PC-9 (cell line): ENCODE measurements around the gene SHMT1. TPM values are rescaled to one million over a fixed set of nuclear protein-coding genes. Genes with fewer than 3 reads are reported as not detected.
"Not testable (repeated sequence)": the region's sequence is repeated elsewhere in the genome, so short reads cannot be mapped to it uniquely, and the experiment has no call there.

Experiments used
- BruUV-seq: library from RNA; stranded (reverse); fragments of 400-500 nt; replicated peaks from 2 replicates; lab custom pipeline; 2021; lab: Mats Ljungman, UMichigan
- CTCF ChIA-PET: fragments of 300-600 bp; sonication (Branson Sonifier 250); formaldehyde crosslinking; loops from one replicate; lab custom pipeline; 2022; ENCODE audit warnings: antibody characterized with exemption; lab: Charles Lee
- POLR2A ChIA-PET: fragments of 300-600 bp; sonication (Branson Sonifier 250); formaldehyde crosslinking; loops from one replicate; lab custom pipeline; 2022; ENCODE audit warnings: antibody characterized with exemption; ENCODE audit not compliant: unreplicated experiment; lab: Charles Lee
- DNase-seq, 2 experiments: peaks; one replicate each; pipeline versions ENCODE4 v3.0.0 to v3.0.0-alpha.2; 2015 to 2022; ENCODE audit warnings: mixed read lengths in 1 of 2
- H2AFZ ChIP-seq: fragments of 200-600 bp; sonication (generic); 2 replicates; pipeline ENCODE4 v1.8.1; 2017; ENCODE audit warnings: antibody characterized with exemption
- H3F3A ChIP-seq: fragments of 200-600 bp; sonication (generic); 2 replicates; pipeline ENCODE4 v1.8.1; 2017; ENCODE audit warnings: antibody characterized with exemption, mild to moderate bottlenecking, low read depth; ENCODE audit not compliant: insufficient read depth
- H3K27ac ChIP-seq: fragments of 200-600 bp; sonication (generic); 2 replicates; pipeline ENCODE4 v1.6.1; 2016; ENCODE audit warnings: mixed run types
- H3K27me3 ChIP-seq: fragments of 200-600 bp; sonication (generic); 2 replicates; pipeline ENCODE4 v1.6.1; 2016; ENCODE audit warnings: low read depth, mixed run types; ENCODE audit not compliant: insufficient read depth
- H3K36me3 ChIP-seq: fragments of 200-600 bp; sonication (generic); 2 replicates; pipeline ENCODE4 v1.6.1; 2016; ENCODE audit warnings: low read depth, mixed run types
- H3K4me1 ChIP-seq: fragments of 200-600 bp; sonication (generic); replicated peaks from 2 replicates; pipeline ENCODE4 v1.6.1; 2016; ENCODE audit warnings: mixed run types; ENCODE audit not compliant: insufficient read depth
- H3K4me2 ChIP-seq: fragments of 200-600 bp; sonication (generic); 2 replicates; pipeline ENCODE4 v1.6.1; 2017; ENCODE audit warnings: mixed run types
- H3K4me3 ChIP-seq: fragments of 200-600 bp; sonication (generic); 2 replicates; pipeline ENCODE4 v1.6.1; 2016; ENCODE audit warnings: mixed run types
- H3K79me2 ChIP-seq: fragments of 200-600 bp; sonication (generic); 2 replicates; pipeline ENCODE4 v1.6.1; 2017; ENCODE audit warnings: low read depth, mixed run types
- H3K9me2 ChIP-seq: fragments of 200-600 bp; sonication (generic); 2 replicates; pipeline ENCODE4 v1.8.1; 2017; ENCODE audit warnings: mild to moderate bottlenecking; ENCODE audit not compliant: insufficient read depth
- H3K9me3 ChIP-seq: fragments of 200-600 bp; sonication (generic); 2 replicates; pipeline ENCODE4 v1.8.1; 2016; ENCODE audit warnings: low read depth; ENCODE audit not compliant: insufficient read depth
- H4K20me1 ChIP-seq: fragments of 200-600 bp; sonication (generic); 2 replicates; pipeline ENCODE4 v1.8.1; 2017; ENCODE audit not compliant: insufficient read depth
- CTCF ChIP-seq: fragments of 200-600 bp; sonication (generic); conservative IDR thresholded peaks from 2 replicates; pipeline ENCODE4 v1.6.1; 2017; ENCODE audit warnings: mixed run types, antibody characterized with exemption, mild to moderate bottlenecking, moderate library complexity
- EZH2 ChIP-seq: fragments of 200-600 bp; sonication (generic); IDR thresholded peaks from 2 replicates; pipeline ENCODE4 v1.8.0; 2017; ENCODE audit warnings: antibody characterized with exemption, low read depth
- intact Hi-C: fragments of 100-400 bp; cut with micrococcal nuclease; formaldehyde crosslinking; loops from one replicate; pipeline ENCODE4 v1.10.0; 2022; ENCODE audit not compliant: unreplicated experiment
- total RNA-seq: library from RNA; stranded (reverse); gene quantifications from 2 replicates; pipeline ENCODE4 v1.2.3, GENCODE V29; 2021

SHMT1 gene
- total RNA-seq, 1 experiment from 2014 or later, result 170 TPM

GRCh38 chr17:18314731-18315561, 48.4 kb downstream of the SHMT1 start, which contains the start of the genes SMCR8 and TOP3A:
Gene SMCR8 (plus strand): TSS chr17:18315293. CDS start chr17:18315790, 497 bp downstream.
Gene TOP3A (minus strand): TSS chr17:18314994. CDS start chr17:18314778, 216 bp downstream.
- peak within 1 kb of the TSS; percentile 84 for H3K4me3 ChIP-seq
- DNase-seq, result peak; percentile 96 to 99
- no peaks in the 10 kb centered on the region for H3F3A ChIP-seq
- ChIA-PET CTCF (no interaction called here), POLR2A (interaction anchor here (0.6 kb wide), 2 partner anchors 133 to 553 kb away, joined by 6 to 30 read pairs; no protein-coding TSS in a partner anchor)
- no TSS peak for BruUV-seq
- H3K9me2 ChIP-seq, result no peaks in the 10 kb centered on the region
- peaks cover 42% of the 10 kb centered on the region for H3K4me1 ChIP-seq
- peak within 1 kb of the TSS; percentile 73 for H3K27ac ChIP-seq
- peak within 1 kb of the TSS; percentile 94 for H2AFZ ChIP-seq
- peaks cover 33% of the 10 kb centered on the region for H4K20me1 ChIP-seq
- peaks cover 19% of the 10 kb centered on the region for H3K36me3 ChIP-seq
- intact Hi-C loops, result loop anchor here (1.0 to 10.0 kb wide), 3 partner anchors 58 to 90 kb away; partner anchors contain the start of gene LLGL1
- peaks cover 87% of the 10 kb centered on the region for H3K79me2 ChIP-seq
- H3K27me3 ChIP-seq, result no peaks in the 10 kb centered on the region
- H3K9me3 ChIP-seq, result no peaks in the 10 kb centered on the region
- peak within 1 kb of the TSS; percentile 96 for H3K4me2 ChIP-seq
- TF ChIP-seq EZH2 (no peak), CTCF (no peak)

GRCh38 chr17:18314059-18314730, 49.2 kb downstream of the SHMT1 start:
- H3K36me3 ChIP-seq, result peaks cover 19% of the 10 kb centered on the region
- H2AFZ ChIP-seq, result peak overlapping the region; percentile 94
- peak in 1 of 2 experiments; percentile 25 for DNase-seq
- no peaks in the 10 kb centered on the region for H3K27me3 ChIP-seq
- peak overlapping the region; percentile 84 for H3K4me3 ChIP-seq
- H4K20me1 ChIP-seq, result peaks cover 25% of the 10 kb centered on the region
- intact Hi-C loops, result loop anchor here (2.0 to 10.0 kb wide), 2 partner anchors 65 to 89 kb away; partner anchors contain the start of gene LLGL1
- peaks cover 42% of the 10 kb centered on the region for H3K4me1 ChIP-seq
- H3K27ac ChIP-seq, result peak overlapping the region; percentile 73; the same call in 1 of the 2 replicates
- ChIA-PET CTCF (no interaction called here), POLR2A (interaction anchor here (0.6 kb wide), 2 partner anchors 133 to 554 kb away, joined by 6 to 30 read pairs; no protein-coding TSS in a partner anchor)
- peaks cover 2% of the 10 kb centered on the region; the same call in 1 of the 2 replicates for H3F3A ChIP-seq
- H3K9me3 ChIP-seq, result no peaks in the 10 kb centered on the region
- no peak for TF ChIP-seq EZH2
- no peak for TF ChIP-seq CTCF
- TSS peak; percentile 49 for BruUV-seq
- H3K79me2 ChIP-seq, result peaks cover 81% of the 10 kb centered on the region
- H3K4me2 ChIP-seq, result peak overlapping the region; percentile 96
- H3K9me2 ChIP-seq, result no peaks in the 10 kb centered on the region

GRCh38 chr17:18309202-18309601, 54.1 kb downstream of the SHMT1 start:
- Histone ChIP-seq H3K27me3 (no peaks in the 10 kb centered on the region), H3K79me2 (peaks cover 38% of the 10 kb centered on the region)
- POLR2A ChIA-PET, result no interaction called here

GRCh38 chr17:18303206-18303605, 60.1 kb downstream of the SHMT1 start:
- H3K4me3 ChIP-seq, H3K79me2 ChIP-seq, CTCF ChIA-PET, BruUV-seq, H2AFZ ChIP-seq, H3K27me3 ChIP-seq, POLR2A ChIA-PET, H3K4me2 ChIP-seq, H3K27ac ChIP-seq, intact Hi-C loops, H3K9me3 ChIP-seq, H4K20me1 ChIP-seq, H3K4me1 ChIP-seq, DNase-seq, H3F3A ChIP-seq, H3K9me2 ChIP-seq: not testable (repeated sequence)
- peaks cover 29% of the 10 kb centered on the region for H3K36me3 ChIP-seq

More at GRCh38 chr17:18309202-18309601, 54.1 kb downstream of the SHMT1 start:
- Histone ChIP-seq H3K27ac (no peak overlapping the region), H3K4me3 (no peak overlapping the region), H3K4me2 (no peak overlapping the region), H3K9me2 (no peaks in the 10 kb centered on the region), H3K36me3 (peaks cover 21% of the 10 kb centered on the region), H2AFZ (no peak overlapping the region), H4K20me1 (no peaks in the 10 kb centered on the region; the same call in 1 of the 2 replicates), H3K9me3 (no peaks in the 10 kb centered on the region), H3F3A (peaks cover 5% of the 10 kb centered on the region; the same call in 1 of the 2 replicates), H3K4me1 (peaks cover 10% of the 10 kb centered on the region)
- BruUV-seq, result no TSS peak
- TF ChIP-seq EZH2 (no peak), CTCF (no peak)
- no peak for DNase-seq
- intact Hi-C loops, result no loop called here
- CTCF ChIA-PET, result no interaction called here
